DMS153 (cell line): ENCODE measurements around the gene LCN9.
"Not testable (repeated sequence)": the region's sequence is repeated elsewhere in the genome, so short reads cannot be mapped to it uniquely, and the experiment has no call there.

Experiments used
- DNase-seq: peaks from one replicate; lab custom pipeline; 2025; lab: John Stamatoyannopoulos, UW

LCN9 gene

GRCh38 chr9:135647884-135648283, 15.2 kb upstream of the LCN9 start:
- DNase-seq, result no peak

- DNase-seq, result no peak
Measured at GRCh38 chr9:135648494-135649410, 14.4 kb upstream of the LCN9 start.

GRCh38 chr9:135649508-135649907, 13.6 kb upstream of the LCN9 start:
- DNase-seq, result no peak

- no peak for DNase-seq
Measured at GRCh38 chr9:135650408-135650807, 12.7 kb upstream of the LCN9 start.

- no peak for DNase-seq
Measured at GRCh38 chr9:135655317-135655716, 7.8 kb upstream of the LCN9 start.

- DNase-seq, result no peak
Measured at GRCh38 chr9:135657416-135657815, 5.7 kb upstream of the LCN9 start.

- no peak for DNase-seq
Measured at GRCh38 chr9:135659252-135659651, 3.9 kb upstream of the LCN9 start.

- DNase-seq, result no peak
Measured at GRCh38 chr9:135660407-135660806, 2.7 kb upstream of the LCN9 start.

GRCh38 chr9:135661816-135662560, 1.1 kb upstream of the LCN9 start:
- DNase-seq, result no peak

- no peak for DNase-seq
Measured at GRCh38 chr9:135663451-135663770, 302 bp downstream of the LCN9 start.

GRCh38 chr9:135663857-135664256, 748 bp downstream of the LCN9 start:
- no peak for DNase-seq

GRCh38 chr9:135664266-135664665, 1.2 kb downstream of the LCN9 start:
- no peak for DNase-seq

- DNase-seq, result no peak
Measured at GRCh38 chr9:135664801-135665794, 2.0 kb downstream of the LCN9 start.

GRCh38 chr9:135665795-135666189, 2.7 kb downstream of the LCN9 start:
- no peak for DNase-seq

- DNase-seq, result no peak
Measured at GRCh38 chr9:135666534-135667462, 3.7 kb downstream of the LCN9 start.

- DNase-seq, result no peak
Measured at GRCh38 chr9:135667463-135668001, 4.4 kb downstream of the LCN9 start.

- not testable (repeated sequence) for DNase-seq
Measured at GRCh38 chr9:135669018-135669417, 5.9 kb downstream of the LCN9 start.

GRCh38 chr9:135669616-135670285, 6.6 kb downstream of the LCN9 start:
- DNase-seq, result no peak

GRCh38 chr9:135670721-135671590, 7.8 kb downstream of the LCN9 start:
- DNase-seq, result no peak
